Ovary (tissue), 9 donors: ENCODE results near the gene FHOD3. TPM values are rescaled to one million over a fixed set of nuclear protein-coding genes. Genes with fewer than 3 reads are reported as not detected.

Experiments
- DNase-seq, 5 donors: peaks; one replicate each; pipeline ENCODE4 v3.0.0-alpha.2; 2019 to 2020
- H3K27ac ChIP-seq, 2 donors: fragments of 200-600 bp; one replicate each; pipeline versions ENCODE4 v1.5.1 to v1.8.0; 2019 to 2022
- H3K27me3 ChIP-seq: fragments of 200-600 bp; one replicate; pipeline ENCODE4 v1.8.0; 2022
- H3K36me3 ChIP-seq: fragments of 200-600 bp; sonication (generic); one replicate; pipeline ENCODE4 v1.5.1; 2019
- H3K4me1 ChIP-seq: one replicate; pipeline ENCODE4 v1.8.1; 2013; ENCODE audit warnings: mild to moderate bottlenecking, moderate library complexity; ENCODE audit not compliant: insufficient read depth
- H3K4me3 ChIP-seq: fragments of 200-600 bp; sonication (generic); one replicate; pipeline ENCODE4 v1.5.1; 2017
- H3K9me3 ChIP-seq, 2 donors: fragments of 200-600 bp in 1 of 2; sonication (generic) in 1 of 2; one replicate each; pipeline versions ENCODE4 v1.5.1 to v1.8.1; 2013 to 2019; ENCODE audit warnings: mild to moderate bottlenecking in 1 of 2, moderate library complexity in 1 of 2
- CTCF ChIP-seq, 3 donors: fragments of 450-650 bp in 2 of 3; fragments of 200-600 bp in 1 of 3; IDR thresholded peaks; one replicate each; pipeline versions ENCODE4 v1.5.1 to v1.8.0; 2016 to 2022; ENCODE audit warnings: antibody characterized with exemption in 3 of 3, mild to moderate bottlenecking in 1 of 3
- EP300 ChIP-seq: sonication (generic); formaldehyde crosslinking; IDR thresholded peaks from one replicate; pipeline ENCODE4 v1.6.1; 2017; ENCODE audit warnings: antibody characterized with exemption
- POLR2A ChIP-seq: fragments of 450-650 bp; IDR thresholded peaks from one replicate; pipeline ENCODE4 v1.6.1; 2017; ENCODE audit warnings: antibody characterized with exemption, mild to moderate bottlenecking, moderate library complexity
- WGBS, 3 donors: extraction: QIAGEN DNeasy Blood & Tissue Kit in 1 of 3; methylation state at CpG; one replicate each; pipeline versions ENCODE4 v1.1.5 to v1.1.7; 2013 to 2017; 5-methylcytosine and 5-hydroxymethylcytosine counted together
- intact Hi-C, 4 donors: fragments of 100-400 bp; cut with DNase I; formaldehyde crosslinking; loops; one replicate each; pipeline versions ENCODE4 v1.11.0 to v1.15.1; 2022 to 2023
- polyA plus RNA-seq, 2 donors: library from polyadenylated mRNA; stranded (reverse); fragments of 200-250 nt in 1 of 2; fragments of 350-450 nt in 1 of 2; fragmentation: Illumina TruSeq in 1 of 2; extraction: RNeasy Lipid Tissue Mini Kit (QIAGEN cat#74804) in 1 of 2; gene quantifications; one replicate each; pipeline ENCODE4 v1.2.3, GENCODE V29; 2013 to 2014
- total RNA-seq, 7 donors: library from RNA; depleted of rRNA in 2 of 7; stranded (reverse); fragments of >200 nt in 2 of 7; fragmentation: NEBNext Ultra II Directional in 3 of 7; extraction: Animal tissue kit (Norgen Biotek cat#: 25700) in 3 of 7; gene quantifications; one replicate each; pipeline versions ENCODE4 v1.1.0 to v1.2.4, GENCODE V29; 2016 to 2023
- donor health status: DM: no; HTN: no; CAD: no; lungs with moderate emphysema.
- donor health status: DM: no; HTN: no; CAD: no.
- donor health status: Bipolar disorder and iron deficiency.
- donor health status: DM: yes; HTN: yes; CAD: no.
- donor health status: DM: no; HTN: no; CAD: no.
- donor health status: DM: yes; HTN: yes; CAD: no.

FHOD3 gene
- total and polyA plus RNA-seq, 9 donors: 3.5 to 62.5 (median 11.0) TPM

GRCh38 chr18:36818652-36819051 lies 521.1 kb downstream of the FHOD3 start:
- DNase-seq: no peak
- intact Hi-C loops: loop anchor here in 1 of 4 donors (5.0 to 10.0 kb wide), 2 partner anchors 221 to 524 kb away; partner anchors contain the start of gene FHOD3
- H3K9me3 ChIP-seq: no peaks in the 10 kb centered on the region
- no peak overlapping the region for H3K4me3 ChIP-seq
- no peak overlapping the region for H3K27ac ChIP-seq
- 84 to 92% (median 88%) methylated on average over 3 of the region's 3 CpGs for WGBS, 3 donors
- peaks cover 1% of the 10 kb centered on the region for H3K4me1 ChIP-seq
- H3K27me3 ChIP-seq: no peaks in the 10 kb centered on the region
- H3K36me3 ChIP-seq: no peaks in the 10 kb centered on the region
- no peak for TF ChIP-seq CTCF (IDR thresholded peaks at IDR 0.05)
- TF ChIP-seq POLR2A: no peak
- no peak for TF ChIP-seq EP300

- Histone ChIP-seq H3K27ac (no peak overlapping the region), H3K4me1 (peaks cover 1% of the 10 kb centered on the region), H3K27me3 (no peaks in the 10 kb centered on the region), H3K36me3 (no peaks in the 10 kb centered on the region), H3K9me3 (no peaks in the 10 kb centered on the region), H3K4me3 (no peak overlapping the region)
- DNase-seq: no peak
- TF ChIP-seq CTCF (IDR thresholded peaks at IDR 0.05): no peak
- intact Hi-C loops: loop anchor here in 1 of 4 donors (5.0 to 10.0 kb wide), 2 partner anchors 222 to 525 kb away; partner anchors contain the start of gene FHOD3
Measured at GRCh38 chr18:36819621-36820020, 522.1 kb downstream of the FHOD3 start.

- intact Hi-C loops: no loop called here
- Histone ChIP-seq H3K4me1 (no peaks in the 10 kb centered on the region), H3K27me3 (no peaks in the 10 kb centered on the region), H3K9me3 (no peaks in the 10 kb centered on the region), H3K27ac (no peak overlapping the region), H3K36me3 (no peaks in the 10 kb centered on the region), H3K4me3 (no peak overlapping the region)
- 94 to 98% (median 96%) methylated on average over 4 of the region's 4 CpGs for WGBS, 3 donors
- no peak for DNase-seq
- TF ChIP-seq EP300: no peak
- no peak for TF ChIP-seq POLR2A
- TF ChIP-seq CTCF (IDR thresholded peaks at IDR 0.05): no peak
Measured at GRCh38 chr18:36821681-36822080, 524.2 kb downstream of the FHOD3 start.

GRCh38 chr18:36825526-36825925 lies 528.0 kb downstream of the FHOD3 start:
- Histone ChIP-seq H3K36me3 (no peaks in the 10 kb centered on the region), H3K27me3 (no peaks in the 10 kb centered on the region), H3K4me3 (no peak overlapping the region), H3K9me3 (no peaks in the 10 kb centered on the region), H3K4me1 (no peaks in the 10 kb centered on the region), H3K27ac (no peak overlapping the region)
- TF ChIP-seq POLR2A: no peak
- no peak for TF ChIP-seq EP300
- no peak for TF ChIP-seq CTCF (IDR thresholded peaks at IDR 0.05)
- DNase-seq: no peak
- intact Hi-C loops: no loop called here

GRCh38 chr18:36826556-36826955 lies 529.0 kb downstream of the FHOD3 start:
- TF ChIP-seq CTCF (IDR thresholded peaks at IDR 0.05) (no peak), POLR2A (no peak), EP300 (no peak)
- H3K4me3 ChIP-seq: no peak overlapping the region
- no peaks in the 10 kb centered on the region for H3K36me3 ChIP-seq
- 97 to 98% (median 97%) methylated on average over 3 of the region's 3 CpGs for WGBS, 3 donors
- no peak overlapping the region for H3K27ac ChIP-seq
- H3K27me3 ChIP-seq: no peaks in the 10 kb centered on the region
- intact Hi-C loops: no loop called here
- DNase-seq: no peak
- no peaks in the 10 kb centered on the region for H3K4me1 ChIP-seq
- H3K9me3 ChIP-seq: no peaks in the 10 kb centered on the region
